ENCODE measurements around the gene ZFYVE28. TPM values are rescaled to one million over a fixed set of nuclear protein-coding genes. Genes with fewer than 3 reads are reported as not detected.

ZFYVE28 gene
- total RNA-seq, 4 donors from 2014 or later: 44.8 to 110 (median 69.6) TPM

GRCh38 chr4:2462218-2462991 lies 44.0 kb upstream of the ZFYVE28 start:
- DNase-seq: peak; percentile 66
- H3K4me3 ChIP-seq: peak overlapping the region; percentile 12 to 62 (median 48)
- H3K4me1 ChIP-seq: peaks cover 4 to 15% (median 9%) of the 10 kb centered on the region in 4 donors
- H3K27me3 ChIP-seq: no peaks in the 10 kb centered on the region
- no peak for TF ChIP-seq POLR2AphosphoS5 (IDR thresholded peaks at IDR 0.05)
- TF ChIP-seq CTCF (IDR thresholded peaks at IDR 0.05): peak in 4 of 5 experiments; percentile 26 to 60 (median 42)
- no peaks in the 10 kb centered on the region for H3K36me3 ChIP-seq
- peak overlapping the region; percentile 16 to 79 (median 70) for H3K27ac ChIP-seq
- 9% methylated on average over 56 of the region's 99 CpGs; no CpG with 5 or more reads in 1 of the 2 donors for WGBS, 2 donors (ENCODE audit: low coverage in 1 of 2)
- in situ Hi-C loops (cut with MboI; ENCODE audit: low pct_ligation_motif_present in 1 of 4, low pct_unique_long_range_greater_than_20kb in 1 of 4, low sequenced_read_pairs in 3 of 4): loop anchor here in 1 of 4 donors (25.0 kb wide), 1 partner anchor 225 kb away; the partner anchor contains the start of genes HAUS3 and POLN
- intact Hi-C loops (cut with DNase I; ENCODE audit: low total_unique reads): no loop called here
- no peaks in the 10 kb centered on the region for H3K9me3 ChIP-seq

DNA sequence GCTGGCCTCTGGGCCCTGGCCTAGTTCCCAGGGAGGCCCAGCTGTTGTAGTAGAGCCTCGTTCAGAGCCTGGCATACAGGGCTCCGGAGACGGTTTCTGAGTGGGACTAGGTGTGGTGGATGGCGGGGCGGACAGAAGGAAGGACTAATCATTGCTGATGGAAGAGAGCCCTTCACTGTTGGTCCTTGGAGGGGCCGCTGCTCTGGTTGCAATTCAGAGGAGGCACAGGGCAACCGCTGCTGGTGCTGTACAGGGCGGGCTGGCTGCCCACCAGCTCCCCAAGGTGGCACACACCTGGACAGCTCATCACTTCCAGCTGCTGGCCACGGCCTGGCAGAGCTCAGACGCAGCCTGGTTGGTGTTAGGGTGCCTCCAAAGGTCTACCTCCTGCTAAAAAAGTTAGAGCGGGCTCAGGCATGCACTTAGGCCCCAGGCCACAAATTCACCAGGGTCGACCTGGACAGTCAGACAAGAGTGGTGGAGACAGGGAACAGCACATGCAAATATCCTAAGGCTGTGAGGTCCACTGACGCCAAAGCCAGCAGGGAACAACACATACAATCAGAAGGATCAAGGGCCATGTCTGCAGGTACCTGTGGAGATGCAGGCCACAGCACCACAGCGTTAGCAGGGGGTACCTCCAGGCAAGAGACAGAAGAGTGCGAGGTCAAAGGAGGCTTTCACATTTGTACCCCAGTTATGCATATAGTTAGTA lies 43.0 kb upstream of the ZFYVE28 start:
- no peaks in the 10 kb centered on the region for H3K36me3 ChIP-seq
- no peaks in the 10 kb centered on the region for H3K27me3 ChIP-seq
- peaks cover 4 to 12% (median 9%) of the 10 kb centered on the region in 4 donors for H3K4me1 ChIP-seq
- intact Hi-C loops (cut with DNase I; ENCODE audit: low total_unique reads) (no loop called here), in situ Hi-C loops (cut with MboI; ENCODE audit: low pct_ligation_motif_present in 1 of 4, low pct_unique_long_range_greater_than_20kb in 1 of 4, low sequenced_read_pairs in 3 of 4) (loop anchor here in 1 of 4 donors (25.0 kb wide), 1 partner anchor 224 kb away; the partner anchor contains the start of genes HAUS3 and POLN)
- no peaks in the 10 kb centered on the region for H3K9me3 ChIP-seq
- 87% methylated on average over 15 of the region's 15 CpGs; no CpG with 5 or more reads in 1 of the 2 donors for WGBS, 2 donors (ENCODE audit: low coverage in 1 of 2)
- no peak overlapping the region for H3K4me3 ChIP-seq
- no peak overlapping the region for H3K27ac ChIP-seq
- DNase-seq: no peak
- TF ChIP-seq EP300 (IDR thresholded peaks at IDR 0.05; ENCODE audit: low read depth): no peak
- no peak for TF ChIP-seq POLR2AphosphoS5 (IDR thresholded peaks at IDR 0.05)
- no peak for TF ChIP-seq CTCF (IDR thresholded peaks at IDR 0.05)
- TF ChIP-seq POLR2A (IDR thresholded peaks at IDR 0.05): no peak

DNA sequence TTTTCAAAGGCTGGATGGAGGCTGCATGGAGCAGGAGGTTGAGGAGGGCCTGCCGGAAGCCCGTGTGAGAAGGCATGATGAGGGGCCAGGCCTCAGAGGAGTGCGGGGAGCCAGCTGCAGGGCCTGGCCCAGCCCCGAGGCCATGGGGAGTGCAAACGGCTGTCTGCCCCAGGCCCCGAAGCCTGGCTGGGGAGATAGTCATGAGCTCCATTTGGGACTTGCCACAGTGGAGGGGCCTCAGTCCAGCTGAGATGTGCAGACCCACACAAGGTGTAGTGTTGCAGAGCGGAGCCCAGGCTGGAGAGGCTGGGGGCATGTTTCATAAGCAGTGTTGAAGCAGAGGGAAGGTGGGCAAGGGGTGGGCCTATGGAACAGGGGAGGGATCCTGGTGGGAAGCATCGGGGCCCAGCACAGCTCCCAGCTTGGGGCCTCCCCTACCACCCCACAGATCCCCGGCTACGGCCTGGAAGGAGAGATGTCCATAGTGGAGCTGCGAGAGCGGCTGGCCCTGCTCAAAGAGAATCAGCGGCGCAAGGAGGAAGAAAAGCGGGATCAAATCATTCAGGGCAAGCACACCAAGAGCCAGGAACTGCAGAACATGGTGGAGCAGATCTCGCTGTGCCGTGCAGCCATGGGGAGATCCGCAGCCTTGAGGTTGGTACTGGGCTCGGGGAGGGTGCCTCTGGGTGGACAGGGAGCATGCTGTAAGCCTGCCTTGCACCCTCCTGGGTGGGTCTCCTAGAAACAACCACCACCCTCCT lies 41.3 kb upstream of the ZFYVE28 start:
- Histone ChIP-seq H3K27ac (no peak overlapping the region), H3K4me3 (no peak overlapping the region), H3K36me3 (no peaks in the 10 kb centered on the region), H3K4me1 (peaks cover 4 to 12% (median 9%) of the 10 kb centered on the region in 4 donors), H3K27me3 (no peaks in the 10 kb centered on the region), H3K9me3 (no peaks in the 10 kb centered on the region)
- 91% methylated on average over 19 of the region's 19 CpGs; no CpG with 5 or more reads in 1 of the 2 donors for WGBS, 2 donors (ENCODE audit: low coverage in 1 of 2)
- intact Hi-C loops (cut with DNase I; ENCODE audit: low total_unique reads) (no loop called here), in situ Hi-C loops (cut with MboI; ENCODE audit: low pct_ligation_motif_present in 1 of 4, low pct_unique_long_range_greater_than_20kb in 1 of 4, low sequenced_read_pairs in 3 of 4) (loop anchor here in 1 of 4 donors (25.0 kb wide), 1 partner anchor 222 kb away; the partner anchor contains the start of genes HAUS3 and POLN)
- no peak for DNase-seq
- no peak for TF ChIP-seq EP300 (IDR thresholded peaks at IDR 0.05; ENCODE audit: low read depth)
- no peak for TF ChIP-seq POLR2A (IDR thresholded peaks at IDR 0.05)
- no peak for TF ChIP-seq CTCF (IDR thresholded peaks at IDR 0.05)
- TF ChIP-seq POLR2AphosphoS5 (IDR thresholded peaks at IDR 0.05): no peak
